ENCODE data around the gene C19orf67. TPM values are rescaled to one million over a fixed set of nuclear protein-coding genes. Genes with fewer than 3 reads are reported as not detected.

The C19orf67 gene
- total RNA-seq, 1 experiment from 2014 or later = 0.39 TPM

GRCh38 chr19:14120497-14120780 is 34.9 kb upstream of the C19orf67 start:
- Histone ChIP-seq H2BK20ac (ENCODE audit: low read depth, low read length, poor library complexity, severe bottlenecking) (no peak overlapping the region), H3K9ac (ENCODE audit: extremely low read depth, insufficient read length, low read length) (no peak overlapping the region), H4K20me1 (ENCODE audit: control insufficient read depth, insufficient read depth, insufficient read length) (no peaks in the 10 kb centered on the region), H3K9me3 (ENCODE audit: control insufficient read depth, low read depth, low read length) (no peaks in the 10 kb centered on the region), H3K4me1 (ENCODE audit: insufficient read depth, low read length) (peaks cover 2% of the 10 kb centered on the region; the same call in 1 of the 2 replicates), H3K23me2 (ENCODE audit: insufficient read length, low read depth, low read length, poor library complexity, severe bottlenecking) (peaks cover 16% of the 10 kb centered on the region), H2BK15ac (ENCODE audit: low read depth, low read length) (no peak overlapping the region), H3K56ac (ENCODE audit: insufficient read length, low read depth, low read length) (no peak overlapping the region), H4K8ac (replicated peaks; ENCODE audit: insufficient read length, low read depth, low read length) (no peak overlapping the region), H3K4me2 (ENCODE audit: insufficient read depth, insufficient read length, low read length) (no peak overlapping the region), H2AFZ (ENCODE audit: low read length) (no peak overlapping the region), H2BK12ac (ENCODE audit: insufficient read length, low read depth, low read length) (no peak overlapping the region), H3K27me3 (ENCODE audit: insufficient read depth, low read length) (no peaks in the 10 kb centered on the region; the same call in 1 of the 2 replicates), H3K14ac (ENCODE audit: insufficient read depth, low read length) (no peak overlapping the region), H3K4ac (ENCODE audit: low read depth, low read length) (no peak overlapping the region), H3K79me1 (ENCODE audit: insufficient read depth, low read depth, low read length, poor library complexity, severe bottlenecking) (no peaks in the 10 kb centered on the region), H2AK5ac (ENCODE audit: insufficient read length, low read length) (no peak overlapping the region), H2BK120ac (ENCODE audit: low read depth, low read length, poor library complexity, severe bottlenecking) (no peak overlapping the region), H3K79me2 (ENCODE audit: insufficient read depth, low read length) (peaks cover 2% of the 10 kb centered on the region; the same call in 1 of the 2 replicates), H3T11ph (ENCODE audit: low read length) (no peak overlapping the region), H4K91ac (ENCODE audit: insufficient read length, low read depth, low read length) (no peak overlapping the region), H3K23ac (ENCODE audit: insufficient read length, low read depth, low read length) (no peak overlapping the region), H4K5ac (ENCODE audit: insufficient read length, low read depth, low read length) (no peak overlapping the region), H2BK5ac (ENCODE audit: insufficient read length, low read length) (no peak overlapping the region), H3K18ac (ENCODE audit: insufficient read length, low read depth, low read length) (no peak overlapping the region), H3K27ac (ENCODE audit: insufficient read length, low read depth, low read length) (no peak overlapping the region)
- H3K4me3 Mint-ChIP-seq = no peak overlapping the region
- DNase-seq = no peak
- H3K27me3 Mint-ChIP-seq (ENCODE audit: low read depth) = peaks cover 2% of the 10 kb centered on the region; the same call in 1 of the 2 replicates
- H3K4me1 Mint-ChIP-seq = peaks cover 18 to 21% of the 10 kb centered on the region in 2 experiments
- TF ChIP-seq CTCF (conservative IDR thresholded peaks at IDR 0.05) = no peak
- peaks cover 23 to 45% (median 37%) of the 10 kb centered on the region in 3 experiments for H3K36me3 Mint-ChIP-seq (ENCODE audit: insufficient read depth in 1 of 3, low read depth in 3 of 3)
- no peaks in the 10 kb centered on the region for H3K9me3 Mint-ChIP-seq
- no peak overlapping the region; a peak in 1 of 7 replicates for H3K27ac Mint-ChIP-seq
- no CpG with 5 or more reads among the region's 7 CpGs for WGBS (ENCODE audit: extremely low coverage, insufficient read length, low lambda C conversion rate)

Measured in H9 (cell line).